Fibroblast of mammary gland (primary cell): ENCODE results near the gene CHPF2.

Source experiments
- DNase-seq: peaks from one replicate; pipeline ENCODE4 v3.0.0-alpha.2; 2010; ENCODE audit warnings: low read depth
- H3K4me3 ChIP-seq: 2 replicates; pipeline ENCODE4 v1.5.1; 2011; ENCODE audit warnings: low read depth, mild to moderate bottlenecking, low read length, moderate library complexity; ENCODE audit not compliant: control insufficient read depth
- CTCF ChIP-seq: conservative IDR thresholded peaks from 2 replicates; pipeline ENCODE4 v1.5.1; 2011; ENCODE audit warnings: low read depth, low read length, inconsistent platforms; ENCODE audit not compliant: control insufficient read depth, insufficient read depth

CHPF2 gene

GRCh38 chr7:151189038-151189437 is 43.2 kb upstream of the CHPF2 start:
- no peak for TF ChIP-seq CTCF
- H3K4me3 ChIP-seq: no peak overlapping the region
- DNase-seq: no peak

- H3K4me3 ChIP-seq: no peak overlapping the region
- no peak for TF ChIP-seq CTCF
- no peak for DNase-seq
Observed at GRCh38 chr7:151191544-151191943, 40.7 kb upstream of the CHPF2 start.

GRCh38 chr7:151192002-151192539 is 40.2 kb upstream of the CHPF2 start:
- no peak overlapping the region for H3K4me3 ChIP-seq
- no peak for TF ChIP-seq CTCF
- no peak for DNase-seq

- no peak for DNase-seq
- H3K4me3 ChIP-seq: no peak overlapping the region
- TF ChIP-seq CTCF: no peak
Observed at GRCh38 chr7:151193203-151193978, 38.9 kb upstream of the CHPF2 start.

GRCh38 chr7:151194188-151194587 is 38.1 kb upstream of the CHPF2 start:
- no peak overlapping the region for H3K4me3 ChIP-seq
- DNase-seq: no peak
- no peak for TF ChIP-seq CTCF

GRCh38 chr7:151195616-151196450 is 36.5 kb upstream of the CHPF2 start:
- no peak for TF ChIP-seq CTCF
- DNase-seq: no peak
- no peak overlapping the region for H3K4me3 ChIP-seq
